Stomach (tissue), 4 donors: ENCODE data around the gene PLGRKT.

ENCODE experiments used
- POLR2A ChIP-seq, 4 donors: fragments of 450-650 bp; IDR thresholded peaks; one replicate each; pipeline ENCODE4 v1.6.1; 2016; ENCODE audit warnings: antibody characterized with exemption in 4 of 4, control low read depth in 2 of 4, mild to moderate bottlenecking in 1 of 4, moderate library complexity in 1 of 4
- TF ChIP-seq, protein P1 (sequence below), 7 experiments: fragments of 450-650 bp in 4 of 7; fragments of 200-600 bp in 3 of 7; sonication (generic) in 3 of 7; IDR thresholded peaks; one replicate each; pipeline ENCODE4 v1.5.1; 2016 to 2019; ENCODE audit warnings: antibody characterized with exemption in 7 of 7, control low read depth in 2 of 7, mild to moderate bottlenecking in 1 of 7

DNA sequence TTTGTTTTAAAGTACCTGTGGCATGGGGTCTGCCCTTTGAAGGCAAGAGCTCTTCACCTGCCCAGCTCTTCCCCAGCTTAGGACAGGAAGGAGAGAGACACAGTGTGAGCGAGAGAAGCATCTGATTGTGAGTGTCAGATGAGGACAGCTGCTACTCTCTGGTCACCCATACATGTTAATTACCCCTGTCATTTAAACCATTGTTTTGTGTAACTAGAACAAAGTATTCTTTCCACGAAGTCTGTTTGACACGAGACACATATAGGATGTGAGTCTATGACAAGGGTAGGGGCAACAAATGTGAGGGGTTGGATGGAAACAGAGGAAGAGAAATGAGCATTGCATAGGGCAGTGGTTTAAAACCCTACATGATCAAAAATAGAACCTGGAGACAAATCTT lies 9.6 kb upstream of the PLGRKT start:
- TF ChIP-seq, protein P1, sequence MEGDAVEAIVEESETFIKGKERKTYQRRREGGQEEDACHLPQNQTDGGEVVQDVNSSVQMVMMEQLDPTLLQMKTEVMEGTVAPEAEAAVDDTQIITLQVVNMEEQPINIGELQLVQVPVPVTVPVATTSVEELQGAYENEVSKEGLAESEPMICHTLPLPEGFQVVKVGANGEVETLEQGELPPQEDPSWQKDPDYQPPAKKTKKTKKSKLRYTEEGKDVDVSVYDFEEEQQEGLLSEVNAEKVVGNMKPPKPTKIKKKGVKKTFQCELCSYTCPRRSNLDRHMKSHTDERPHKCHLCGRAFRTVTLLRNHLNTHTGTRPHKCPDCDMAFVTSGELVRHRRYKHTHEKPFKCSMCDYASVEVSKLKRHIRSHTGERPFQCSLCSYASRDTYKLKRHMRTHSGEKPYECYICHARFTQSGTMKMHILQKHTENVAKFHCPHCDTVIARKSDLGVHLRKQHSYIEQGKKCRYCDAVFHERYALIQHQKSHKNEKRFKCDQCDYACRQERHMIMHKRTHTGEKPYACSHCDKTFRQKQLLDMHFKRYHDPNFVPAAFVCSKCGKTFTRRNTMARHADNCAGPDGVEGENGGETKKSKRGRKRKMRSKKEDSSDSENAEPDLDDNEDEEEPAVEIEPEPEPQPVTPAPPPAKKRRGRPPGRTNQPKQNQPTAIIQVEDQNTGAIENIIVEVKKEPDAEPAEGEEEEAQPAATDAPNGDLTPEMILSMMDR (IDR thresholded peaks at IDR 0.05), result no peak
- no peak for TF ChIP-seq POLR2A (IDR thresholded peaks at IDR 0.05)
